Stomach (tissue), 9 donors: ENCODE results near the gene CLDN9. TPM values are rescaled to one million over a fixed set of nuclear protein-coding genes. Genes with fewer than 3 reads are reported as not detected.

Experiments
- DNase-seq, 2 donors: peaks; one replicate each; pipeline versions ENCODE4 v3.0.0 to v3.0.0-alpha.2; 2013 to 2019
- H3K27ac ChIP-seq, 5 donors: fragments of 200-600 bp in 4 of 5; sonication (generic) in 4 of 5; one replicate each; pipeline ENCODE4 v1.5.1; 2013 to 2019; ENCODE audit warnings: mild to moderate bottlenecking in 1 of 5, moderate library complexity in 1 of 5
- H3K27me3 ChIP-seq, 3 donors: fragments of 200-600 bp; sonication (generic); one replicate each; pipeline ENCODE4 v1.5.1; 2017 to 2019; ENCODE audit warnings: mixed run types in 1 of 3
- H3K36me3 ChIP-seq, 4 donors: fragments of 200-600 bp; sonication (generic); 1 replicate in 3 of 4; 2 replicates in 1 of 4; pipeline ENCODE4 v1.5.1; 2016 to 2019
- H3K4me1 ChIP-seq, 4 donors: fragments of 200-600 bp; sonication (generic); one replicate each; pipeline ENCODE4 v1.5.1; 2016 to 2019
- H3K4me3 ChIP-seq, 4 donors: fragments of 200-600 bp; sonication (generic) in 3 of 4; one replicate each; pipeline ENCODE4 v1.5.1; 2016 to 2019; ENCODE audit warnings: mild to moderate bottlenecking in 1 of 4
- H3K9me3 ChIP-seq, 4 donors: fragments of 200-600 bp; sonication (generic); one replicate each; pipeline ENCODE4 v1.5.1; 2016 to 2019
- EP300 ChIP-seq: sonication (generic); formaldehyde crosslinking; IDR thresholded peaks from one replicate; pipeline ENCODE4 v1.6.1; 2017; ENCODE audit warnings: antibody characterized with exemption
- POLR2A ChIP-seq, 4 donors: fragments of 450-650 bp; IDR thresholded peaks; one replicate each; pipeline ENCODE4 v1.6.1; 2016; ENCODE audit warnings: antibody characterized with exemption in 4 of 4, control low read depth in 2 of 4, mild to moderate bottlenecking in 1 of 4, moderate library complexity in 1 of 4
- POLR2AphosphoS5 ChIP-seq, 3 donors: sonication (generic); formaldehyde crosslinking; IDR thresholded peaks; one replicate each; pipeline ENCODE4 v1.6.1; 2016; ENCODE audit warnings: antibody characterized with exemption in 3 of 3
- WGBS, 5 donors: extraction: QIAGEN DNeasy Blood & Tissue Kit in 3 of 5; methylation state at CpG; one replicate each; pipeline versions ENCODE4 v1.1.5 to v1.1.7; 2013 to 2018; 5-methylcytosine and 5-hydroxymethylcytosine counted together
- intact Hi-C: fragments of 100-400 bp; cut with DNase I; formaldehyde crosslinking; loops from one replicate; pipeline ENCODE4 v1.15.1; 2023; ENCODE audit warnings: low total_unique reads
- polyA plus RNA-seq, 3 donors: library from polyadenylated mRNA; stranded (reverse); fragments of 200-250 nt; gene quantifications; one replicate each; pipeline ENCODE4 v1.2.3, GENCODE V29; 2013
- total RNA-seq, 5 donors: library from RNA; depleted of rRNA; stranded (reverse); fragments of >200 nt; gene quantifications; one replicate each; pipeline versions ENCODE4 v1.1.0 to v1.2.3, GENCODE V29; 2014 to 2016
- TF ChIP-seq, protein P1 (sequence below), 7 experiments: fragments of 450-650 bp in 4 of 7; fragments of 200-600 bp in 3 of 7; sonication (generic) in 3 of 7; IDR thresholded peaks; one replicate each; pipeline ENCODE4 v1.5.1; 2016 to 2019; ENCODE audit warnings: antibody characterized with exemption in 7 of 7, control low read depth in 2 of 7, mild to moderate bottlenecking in 1 of 7
- donor health status: healthy with polysubstance abuse.
- donor health status: Bipolar disorder and iron deficiency.
- donor health status: healthy.

Gene CLDN9
- total and polyA plus RNA-seq, 8 donors = 0.28 to 0.31 TPM; not detected in 6

DNA sequence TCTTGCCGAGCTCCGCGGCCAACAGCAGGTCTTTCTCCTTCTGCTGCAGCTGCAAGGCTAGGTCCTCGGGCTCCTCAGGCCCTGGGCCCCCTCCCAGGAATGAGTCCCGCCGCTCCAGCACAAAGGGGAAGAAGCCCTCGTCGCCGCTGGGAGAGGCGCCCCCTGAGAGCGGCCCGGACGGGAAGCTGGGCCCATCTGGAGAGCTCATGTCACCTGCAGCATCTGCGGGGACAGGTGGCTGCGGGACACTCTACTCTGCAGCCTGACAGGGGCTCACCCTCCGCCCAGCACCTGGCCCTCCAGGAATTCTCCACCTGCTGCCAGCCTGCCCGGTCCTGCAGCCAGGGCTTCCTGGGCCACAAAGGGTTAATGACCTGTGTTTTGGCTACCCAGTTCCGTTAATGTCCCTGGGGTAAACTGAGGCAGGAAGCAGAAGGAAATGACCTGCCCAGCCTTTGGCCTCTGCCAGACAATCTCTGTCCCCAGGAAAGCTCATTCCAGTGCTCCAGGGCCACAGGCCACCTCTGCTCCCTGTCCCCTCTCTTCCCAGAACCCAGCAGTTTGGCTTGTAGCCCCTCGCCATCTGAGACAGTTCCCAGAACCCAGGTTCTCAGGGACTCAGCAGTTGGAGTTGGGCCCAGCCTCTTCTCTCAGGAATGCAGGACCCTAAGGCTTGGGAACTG is 22.7 kb downstream of the CLDN9 start:
- Histone ChIP-seq H3K27ac (peak overlapping the region; percentile 84 to 89 (median 85)), H3K27me3 (peaks cover 8 to 100% (median 66%) of the 10 kb centered on the region in 3 donors), H3K4me1 (peaks cover 4 to 40% (median 34%) of the 10 kb centered on the region in 4 donors), H3K4me3 (peak overlapping the region; percentile 45 to 56 (median 51)), H3K36me3 (peaks cover 0 to 4% (median 0%) of the 10 kb centered on the region in 4 donors), H3K9me3 (no peaks in the 10 kb centered on the region)
- intact Hi-C loops = no loop called here
- WGBS, 5 donors = 51 to 66% (median 52%) methylated on average over 9 to 19 of the region's 19 CpGs
- DNase-seq = no peak
- TF ChIP-seq POLR2AphosphoS5 (IDR thresholded peaks at IDR 0.05) (no peak), POLR2A (IDR thresholded peaks at IDR 0.05) (no peak), EP300 (no peak)
- TF ChIP-seq, protein P1, sequence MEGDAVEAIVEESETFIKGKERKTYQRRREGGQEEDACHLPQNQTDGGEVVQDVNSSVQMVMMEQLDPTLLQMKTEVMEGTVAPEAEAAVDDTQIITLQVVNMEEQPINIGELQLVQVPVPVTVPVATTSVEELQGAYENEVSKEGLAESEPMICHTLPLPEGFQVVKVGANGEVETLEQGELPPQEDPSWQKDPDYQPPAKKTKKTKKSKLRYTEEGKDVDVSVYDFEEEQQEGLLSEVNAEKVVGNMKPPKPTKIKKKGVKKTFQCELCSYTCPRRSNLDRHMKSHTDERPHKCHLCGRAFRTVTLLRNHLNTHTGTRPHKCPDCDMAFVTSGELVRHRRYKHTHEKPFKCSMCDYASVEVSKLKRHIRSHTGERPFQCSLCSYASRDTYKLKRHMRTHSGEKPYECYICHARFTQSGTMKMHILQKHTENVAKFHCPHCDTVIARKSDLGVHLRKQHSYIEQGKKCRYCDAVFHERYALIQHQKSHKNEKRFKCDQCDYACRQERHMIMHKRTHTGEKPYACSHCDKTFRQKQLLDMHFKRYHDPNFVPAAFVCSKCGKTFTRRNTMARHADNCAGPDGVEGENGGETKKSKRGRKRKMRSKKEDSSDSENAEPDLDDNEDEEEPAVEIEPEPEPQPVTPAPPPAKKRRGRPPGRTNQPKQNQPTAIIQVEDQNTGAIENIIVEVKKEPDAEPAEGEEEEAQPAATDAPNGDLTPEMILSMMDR (IDR thresholded peaks at IDR 0.05) = no peak

DNA sequence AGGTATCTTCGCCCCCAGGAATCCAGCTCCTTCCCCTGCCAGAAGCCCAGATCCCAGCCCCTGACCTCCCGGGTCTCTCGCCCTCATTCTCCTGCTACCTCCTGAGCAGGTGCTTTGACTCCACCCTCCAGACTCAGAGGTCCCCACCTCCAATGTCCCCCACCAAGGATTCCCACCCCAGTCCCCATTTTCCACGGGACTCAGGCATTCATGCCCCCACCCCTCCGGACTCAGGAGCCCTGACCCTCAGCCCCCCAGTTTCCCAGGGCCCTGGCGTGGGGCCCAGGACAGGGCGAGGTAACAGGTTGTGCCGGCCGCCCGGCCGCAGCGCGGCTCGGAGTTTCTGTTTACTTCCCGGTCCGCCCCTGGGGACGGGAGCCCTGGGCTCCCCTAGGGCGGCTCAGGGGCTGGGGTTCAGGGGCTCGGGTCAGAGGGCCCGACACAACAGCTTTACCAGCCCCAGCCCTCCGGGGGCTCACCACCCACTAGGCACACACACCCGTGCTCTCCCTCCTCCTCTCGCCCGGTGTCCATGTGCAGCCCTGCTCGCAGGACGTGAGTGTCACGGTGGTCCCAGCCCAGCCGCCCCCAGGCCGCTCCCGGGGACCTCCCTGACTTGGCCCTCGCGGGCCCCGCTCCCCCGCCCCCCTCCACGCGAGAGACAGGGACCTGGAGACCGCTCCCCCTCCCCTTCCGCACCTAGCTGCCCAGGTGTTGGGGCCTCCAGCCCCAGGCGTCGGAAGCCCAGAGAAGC is 23.4 kb downstream of the CLDN9 start:
- intact Hi-C loops = no loop called here
- TF ChIP-seq, protein P1 (IDR thresholded peaks at IDR 0.05) = no peak
- TF ChIP-seq EP300 = no peak
- no peak for TF ChIP-seq POLR2A (IDR thresholded peaks at IDR 0.05)
- TF ChIP-seq POLR2AphosphoS5 (IDR thresholded peaks at IDR 0.05) = peak in 2 of 3 donors; percentile 28 to 43
- 0 to 3% (median 2%) methylated on average over 11 to 40 of the region's 40 CpGs for WGBS, 5 donors
- DNase-seq = peak; percentile 75 to 79
- H3K36me3 ChIP-seq = no peaks in the 10 kb centered on the region
- H3K9me3 ChIP-seq = no peaks in the 10 kb centered on the region
- peak overlapping the region; percentile 45 to 56 (median 51) for H3K4me3 ChIP-seq
- peaks cover 4 to 38% (median 34%) of the 10 kb centered on the region in 4 donors for H3K4me1 ChIP-seq
- H3K27ac ChIP-seq = peak overlapping the region; percentile 84 to 89 (median 85)
- H3K27me3 ChIP-seq = peaks cover 7 to 100% (median 63%) of the 10 kb centered on the region in 3 donors

DNA sequence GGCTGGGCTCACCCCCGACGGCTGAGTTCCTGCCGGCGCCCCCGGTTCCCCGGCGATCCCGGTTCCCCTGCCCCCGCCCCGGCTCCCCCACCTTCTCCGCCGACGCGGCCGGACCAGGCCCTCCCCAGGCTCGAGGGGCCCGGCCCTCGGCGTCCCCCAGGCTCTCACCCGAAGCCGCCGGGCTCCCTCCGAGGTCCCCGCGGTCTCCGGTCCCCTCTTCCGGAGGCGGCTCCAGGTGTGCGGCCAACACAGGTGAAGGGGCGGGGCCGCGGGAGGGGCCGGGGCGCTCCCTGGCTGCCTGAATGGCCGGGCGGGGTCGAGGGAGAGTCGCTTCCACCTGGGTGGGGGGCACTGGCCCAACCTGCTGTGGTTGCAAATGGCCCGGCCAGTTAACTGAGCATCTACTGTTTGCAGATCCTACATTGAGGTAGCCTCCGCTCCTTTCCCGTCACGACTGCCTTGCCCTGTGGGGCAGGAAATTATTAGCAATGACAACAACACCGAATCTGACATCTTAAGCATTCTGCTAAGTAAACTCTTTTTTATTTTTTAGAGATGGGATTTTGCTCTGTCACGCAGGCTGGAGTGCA is 24.1 kb downstream of the CLDN9 start, which contains the start of gene BICDL2:
BICDL2 (minus strand) TSS at position 219 of the 590 bp plus-strand sequence. CDS start 1,448 bp downstream, outside the sequence.
- Histone ChIP-seq H3K27me3 (peaks cover 7 to 100% (median 65%) of the 10 kb centered on the region in 3 donors), H3K4me1 (peaks cover 4 to 33% (median 30%) of the 10 kb centered on the region in 4 donors), H3K9me3 (no peaks in the 10 kb centered on the region), H3K36me3 (no peaks in the 10 kb centered on the region), H3K4me3 (peak within 1 kb of the TSS; percentile 45 to 56 (median 51)), H3K27ac (peak within 1 kb of the TSS; percentile 84 to 89 (median 85))
- WGBS, 5 donors = 3 to 16% (median 5%) methylated on average over 8 to 44 of the region's 44 CpGs
- intact Hi-C loops = no loop called here
- DNase-seq = peak; percentile 74 to 83
- TF ChIP-seq, protein P1 (IDR thresholded peaks at IDR 0.05) = no peak
- peak in 2 of 3 donors; percentile 51 to 60 for TF ChIP-seq POLR2AphosphoS5 (IDR thresholded peaks at IDR 0.05)
- TF ChIP-seq POLR2A (IDR thresholded peaks at IDR 0.05) = no peak
- no peak for TF ChIP-seq EP300

DNA sequence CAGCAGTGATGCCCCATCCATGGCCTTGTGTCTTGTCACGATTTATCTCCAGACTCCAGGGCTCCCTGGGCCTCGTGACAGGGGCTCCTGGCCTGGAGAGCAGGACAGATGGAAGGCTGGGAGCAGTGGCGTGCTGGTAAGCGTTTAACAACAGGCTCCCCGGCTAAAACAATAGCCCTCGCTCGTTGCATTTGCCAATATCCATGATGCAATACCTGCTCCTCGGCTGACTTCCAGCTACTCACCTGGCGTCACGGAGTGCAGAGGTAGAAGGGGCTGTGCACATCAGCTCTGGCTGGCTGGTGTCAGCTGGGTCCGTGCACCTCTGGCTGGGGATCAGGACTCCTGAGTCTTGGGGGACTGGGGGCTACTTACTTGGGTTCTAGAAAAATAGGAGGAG is 25.5 kb downstream of the CLDN9 start:
- 13 to 35% (median 23%) methylated on average over 3 to 11 of the region's 11 CpGs for WGBS, 5 donors

More for the DNA sequence above, 25.5 kb downstream of the CLDN9 start:
- no peak for TF ChIP-seq POLR2AphosphoS5 (IDR thresholded peaks at IDR 0.05)
- TF ChIP-seq POLR2A (IDR thresholded peaks at IDR 0.05) = no peak
- TF ChIP-seq, protein P1 (IDR thresholded peaks at IDR 0.05) = no peak
- no peak for TF ChIP-seq EP300
- no peak overlapping the region for H3K4me3 ChIP-seq
- peak overlapping the region in 4 of 5 donors; percentile 10 to 59 (median 30) for H3K27ac ChIP-seq
- peaks cover 4 to 33% (median 28%) of the 10 kb centered on the region in 4 donors for H3K4me1 ChIP-seq
- intact Hi-C loops = no loop called here
- no peaks in the 10 kb centered on the region for H3K36me3 ChIP-seq
- no peaks in the 10 kb centered on the region for H3K9me3 ChIP-seq
- DNase-seq = peak; percentile 66 to 88
- peaks cover 7 to 98% (median 65%) of the 10 kb centered on the region in 3 donors for H3K27me3 ChIP-seq
